Measurements from ENCODE around the gene FRMD1.

FRMD1 gene

DNA sequence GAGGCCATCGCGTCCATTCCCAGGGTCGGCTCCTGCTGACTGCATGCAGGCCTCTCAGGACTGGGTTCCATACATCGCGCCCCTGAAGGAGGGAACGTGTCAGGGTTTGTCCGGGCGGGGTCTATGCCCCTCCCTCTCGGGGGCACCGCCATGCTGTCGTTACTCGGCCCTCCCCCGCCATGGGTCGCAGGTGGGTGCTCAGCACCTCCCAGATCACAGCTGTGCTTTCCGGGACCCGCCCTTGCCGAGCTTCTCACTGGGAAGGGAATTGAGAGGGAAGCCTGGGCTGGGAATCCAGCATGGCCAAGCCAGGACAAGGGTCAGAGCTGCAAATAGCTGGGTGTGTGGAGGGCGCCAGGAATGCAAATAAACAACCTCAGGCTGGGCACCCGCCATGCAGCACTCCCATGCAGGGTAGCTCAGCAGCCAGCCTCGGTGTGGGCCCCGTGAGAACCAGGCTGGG lies at the start of gene FRMD1:
Gene FRMD1 (minus strand): TSS at position 270 of the 463 bp plus-strand sequence. CDS start 118 bp downstream, at position 152.
- DNase-seq (ENCODE audit: low spot score), result peak; percentile 20

DNA sequence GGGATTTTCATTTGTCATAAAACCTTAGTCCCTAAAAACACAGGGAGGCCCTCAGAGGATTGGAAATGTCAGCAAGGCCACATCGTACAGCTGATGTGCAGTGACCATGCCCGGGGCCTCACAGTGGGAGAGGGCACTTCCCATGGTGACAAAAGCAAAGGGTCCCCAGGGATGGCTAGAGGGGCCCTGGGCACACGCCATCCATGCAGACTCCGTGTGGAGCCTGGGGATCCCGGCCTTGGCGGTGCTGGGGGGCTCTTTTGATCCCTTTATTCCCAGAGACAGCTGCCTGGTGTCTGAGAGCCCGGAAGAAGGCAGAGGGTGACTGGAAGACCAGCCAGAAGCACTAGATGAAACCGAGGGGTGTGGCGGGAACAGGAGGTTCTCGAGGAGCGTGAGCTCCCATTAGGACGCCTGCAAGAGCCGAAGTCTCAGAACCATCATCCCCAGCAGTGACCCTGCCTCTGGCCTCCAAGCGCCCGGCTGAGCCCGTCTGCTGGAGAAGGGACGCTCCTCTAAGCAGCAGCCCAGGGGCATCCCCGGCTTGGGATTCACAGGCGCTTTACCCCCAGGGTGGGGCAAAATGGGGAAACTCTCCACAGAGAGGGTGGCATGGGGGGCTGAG lies 49.1 kb upstream of the FRMD1 start:
- no peak for DNase-seq (ENCODE audit: low spot score)

DNA sequence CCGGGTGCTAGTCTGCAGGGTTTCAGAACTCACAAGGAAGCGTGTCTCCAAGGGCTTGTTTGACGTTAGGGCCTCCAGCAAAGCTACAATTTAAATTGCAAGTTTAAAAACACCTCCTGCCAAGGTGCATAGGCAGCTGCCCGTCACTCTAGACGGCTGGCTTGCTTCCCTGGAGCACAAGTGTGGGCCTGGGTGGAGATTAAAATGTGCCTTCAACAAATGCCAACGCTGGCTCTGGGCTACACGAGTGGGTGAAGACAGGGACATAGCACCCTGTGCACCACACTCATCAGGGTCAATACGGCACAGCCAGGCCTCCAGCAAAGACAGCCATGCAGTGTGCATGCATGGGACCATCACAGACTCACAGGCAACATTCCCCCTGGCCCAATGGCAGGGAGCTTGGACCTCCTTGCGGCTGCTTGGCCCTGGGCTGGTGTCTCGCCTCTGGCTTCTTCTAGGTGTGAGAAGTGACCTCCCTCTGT lies 48.4 kb upstream of the FRMD1 start:
- no peak for DNase-seq (ENCODE audit: low spot score)

DNA sequence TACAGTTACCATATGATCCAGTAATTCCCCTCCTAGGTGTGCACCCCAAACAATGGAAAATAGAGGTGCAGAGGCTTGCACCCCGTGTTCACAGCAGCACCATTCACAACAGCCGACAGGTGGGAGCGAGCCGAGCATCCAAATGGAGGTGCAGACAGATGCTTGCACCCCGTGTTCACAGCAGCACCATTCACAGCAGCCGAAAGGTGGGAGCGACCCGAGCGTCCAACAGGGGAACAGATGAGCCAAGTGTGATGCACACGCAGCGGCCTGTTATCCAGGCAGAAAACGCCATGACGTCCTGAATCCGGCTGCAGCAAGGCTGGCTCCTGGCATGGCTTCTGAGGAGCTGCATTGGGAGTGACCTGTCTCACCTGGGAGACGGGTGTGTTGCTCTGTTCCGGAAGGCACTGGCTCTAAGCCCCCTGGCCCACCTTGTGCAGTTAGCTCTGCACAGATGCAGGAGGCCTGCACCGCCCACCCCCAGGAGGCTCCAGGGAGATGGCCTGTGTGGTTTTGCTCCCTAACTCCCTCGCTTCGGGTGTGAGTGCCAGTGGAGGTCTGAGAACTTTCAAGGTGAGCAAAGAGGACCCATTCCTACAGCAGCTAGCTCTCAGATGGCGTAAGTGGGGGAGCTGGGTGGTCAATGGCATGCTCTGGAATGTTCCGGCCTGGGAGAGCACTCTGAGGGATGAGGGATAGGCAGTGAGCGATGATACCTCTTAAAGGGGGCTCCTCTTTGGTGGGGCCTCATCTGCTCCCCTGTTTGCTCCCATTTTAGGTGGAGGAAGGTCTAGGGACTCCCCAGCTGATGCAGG lies 47.8 kb upstream of the FRMD1 start:
- no peak for DNase-seq (ENCODE audit: low spot score)

DNA sequence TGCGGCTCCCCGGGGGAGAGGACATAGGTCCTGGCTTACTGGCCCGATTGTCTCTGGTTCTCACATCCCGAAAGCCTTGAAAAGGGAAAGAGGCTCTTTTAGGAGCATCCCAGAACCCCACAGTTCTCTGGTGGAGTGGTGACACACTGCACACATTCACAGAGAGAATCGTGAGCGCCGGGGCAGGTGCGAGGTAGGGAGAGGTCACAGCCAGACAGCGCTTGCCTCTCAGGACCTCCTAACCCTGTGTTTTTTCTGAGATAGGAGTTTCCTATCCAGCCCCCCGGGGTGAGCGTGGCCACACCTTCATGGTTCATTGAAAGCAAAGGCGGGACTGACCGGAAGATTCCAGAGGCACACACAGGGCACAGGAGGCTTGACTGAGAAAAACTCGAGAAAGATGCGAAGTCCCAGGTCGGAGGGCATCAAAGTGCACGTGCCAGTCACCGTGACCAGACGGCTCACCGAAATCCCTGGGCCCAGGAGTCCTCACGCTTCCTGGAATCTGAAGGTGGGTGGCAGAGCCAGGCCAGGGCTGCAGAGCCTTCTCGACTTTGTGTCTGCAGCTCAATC lies 46.5 kb upstream of the FRMD1 start:
- no peak for DNase-seq (ENCODE audit: low spot score)

DNA sequence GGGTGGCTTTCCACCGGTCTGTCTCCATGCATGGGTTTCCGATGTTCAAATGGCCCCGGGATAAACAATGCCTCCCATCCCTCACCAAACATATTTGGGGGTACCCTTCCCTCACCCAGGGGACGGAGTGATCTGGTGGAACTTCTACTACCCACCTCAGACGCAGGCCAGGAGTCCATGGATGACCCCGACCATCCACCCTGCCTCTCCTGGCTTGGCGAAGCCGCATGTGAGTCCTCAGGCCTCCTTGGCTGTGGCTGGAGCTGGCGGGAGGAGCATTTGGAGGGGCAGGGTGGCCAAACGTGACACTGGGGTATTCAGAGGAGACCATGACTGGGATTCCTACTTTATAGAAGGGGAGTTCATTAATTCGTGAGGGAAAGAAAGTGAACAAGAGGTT lies 45.9 kb upstream of the FRMD1 start:
- no peak for DNase-seq (ENCODE audit: low spot score)

DNA sequence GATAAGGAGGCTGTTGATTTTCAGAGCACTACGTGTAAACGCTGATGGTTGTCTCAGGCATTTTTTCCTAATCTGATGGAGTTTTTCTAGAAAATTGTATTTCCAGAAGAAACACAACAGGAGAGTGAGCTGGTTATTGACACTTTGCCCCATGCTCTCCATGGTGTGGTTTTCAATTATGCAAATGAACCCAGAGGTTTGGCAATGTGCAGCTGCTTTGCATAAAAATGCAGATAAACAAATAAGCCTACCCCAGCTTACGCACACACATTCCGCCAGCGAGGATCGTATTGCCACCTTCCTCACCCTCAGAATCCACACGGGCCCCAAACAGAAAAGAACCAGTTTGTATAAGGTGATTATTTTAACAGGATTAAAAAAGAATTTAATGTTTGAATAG lies 45.1 kb upstream of the FRMD1 start:
- DNase-seq (ENCODE audit: low spot score), result no peak

DNA sequence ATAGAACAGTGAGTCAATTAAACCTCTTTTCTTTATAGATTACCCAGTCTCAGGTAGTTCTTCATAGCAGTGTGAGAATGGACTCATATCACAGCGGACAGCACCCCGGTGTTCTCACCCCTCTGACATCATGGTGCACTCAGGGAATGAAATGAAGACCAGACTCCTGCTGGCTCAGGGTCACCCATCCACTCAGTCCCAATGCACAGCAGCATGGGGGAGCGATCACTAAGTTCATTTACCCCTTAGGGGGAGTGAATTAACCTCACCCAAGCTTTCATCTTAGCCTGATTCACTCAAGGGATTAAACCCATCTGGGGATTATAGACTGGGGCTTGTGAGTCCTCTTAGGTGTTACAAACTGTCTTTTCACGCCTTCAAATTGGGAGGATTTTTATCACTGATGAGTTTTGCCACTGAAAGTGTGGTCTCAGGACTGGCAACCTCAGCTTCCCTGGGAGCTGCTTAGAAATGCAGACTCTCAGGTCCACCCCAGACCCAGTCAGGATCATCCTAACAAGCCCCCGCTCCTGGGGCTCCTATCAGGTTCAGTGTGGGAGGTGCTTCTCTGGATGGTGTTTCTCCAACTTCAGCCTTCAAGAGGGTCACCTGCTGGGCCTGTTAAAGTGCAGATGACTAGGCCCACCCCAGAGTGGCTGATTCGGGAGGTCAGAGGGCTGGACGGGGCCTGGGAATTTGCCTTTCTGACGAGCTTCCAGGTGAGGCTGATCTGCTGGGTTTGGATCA lies 44.3 kb upstream of the FRMD1 start:
- no peak for DNase-seq (ENCODE audit: low spot score)

DNA sequence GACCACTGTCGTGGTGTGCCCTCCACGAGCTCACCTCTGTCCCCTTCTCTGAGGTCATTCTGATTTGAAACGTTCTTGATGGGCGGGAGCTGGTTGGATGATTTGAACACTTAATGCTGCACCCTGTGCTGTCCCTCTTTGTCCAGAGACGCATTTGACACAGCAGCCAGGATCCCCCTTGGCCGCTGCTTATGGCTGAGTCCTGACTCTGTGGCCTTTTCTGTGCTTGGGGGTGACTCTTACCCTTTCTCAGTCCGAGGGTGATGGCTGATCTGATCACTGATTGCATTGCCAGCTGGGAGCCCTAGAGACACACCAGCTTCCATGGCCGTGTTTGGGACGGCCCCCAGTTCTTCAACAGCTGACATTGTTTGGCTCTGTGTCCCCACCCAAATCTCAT lies 43.5 kb upstream of the FRMD1 start:
- DNase-seq (ENCODE audit: low spot score), result no peak

DNA sequence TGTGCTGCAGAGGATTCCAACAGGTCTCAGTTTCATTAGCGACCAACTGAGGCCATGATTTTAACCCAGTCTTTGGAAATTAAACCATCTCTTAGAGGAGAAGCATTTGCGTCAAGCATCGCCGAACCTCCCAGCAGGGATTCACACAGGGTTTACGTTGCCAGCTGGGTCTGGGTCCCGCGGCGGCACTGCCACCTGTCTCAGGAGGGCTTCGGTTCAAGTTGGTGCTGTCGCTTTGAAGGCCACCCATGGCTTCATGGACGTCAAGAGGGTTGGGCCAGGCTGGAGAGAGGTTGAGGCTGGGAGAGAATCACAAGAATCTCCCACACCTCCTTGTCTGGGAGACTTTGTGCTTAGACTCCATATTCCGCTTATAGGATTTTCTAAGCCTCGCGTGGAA lies 43.0 kb upstream of the FRMD1 start:
- no peak for DNase-seq (ENCODE audit: low spot score)

DNA sequence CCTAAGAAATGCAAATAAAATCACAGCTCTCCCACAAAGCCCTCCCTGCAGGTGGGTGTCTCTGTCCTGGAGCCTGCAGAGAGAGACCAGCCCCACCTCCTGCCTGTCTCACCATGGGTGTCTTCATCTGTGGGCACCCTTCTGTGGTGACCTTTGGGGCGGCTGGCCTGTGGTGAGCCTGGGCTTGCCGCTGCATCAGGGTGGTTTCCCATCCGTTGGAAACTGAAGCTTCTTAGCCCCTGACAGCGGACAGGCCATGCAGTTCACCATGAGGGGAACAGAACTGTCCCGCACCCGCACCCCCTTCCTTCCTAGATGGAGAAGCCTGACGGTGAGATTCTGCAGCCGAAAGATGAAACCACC lies 42.3 kb upstream of the FRMD1 start:
- DNase-seq (ENCODE audit: low spot score), result no peak

DNA sequence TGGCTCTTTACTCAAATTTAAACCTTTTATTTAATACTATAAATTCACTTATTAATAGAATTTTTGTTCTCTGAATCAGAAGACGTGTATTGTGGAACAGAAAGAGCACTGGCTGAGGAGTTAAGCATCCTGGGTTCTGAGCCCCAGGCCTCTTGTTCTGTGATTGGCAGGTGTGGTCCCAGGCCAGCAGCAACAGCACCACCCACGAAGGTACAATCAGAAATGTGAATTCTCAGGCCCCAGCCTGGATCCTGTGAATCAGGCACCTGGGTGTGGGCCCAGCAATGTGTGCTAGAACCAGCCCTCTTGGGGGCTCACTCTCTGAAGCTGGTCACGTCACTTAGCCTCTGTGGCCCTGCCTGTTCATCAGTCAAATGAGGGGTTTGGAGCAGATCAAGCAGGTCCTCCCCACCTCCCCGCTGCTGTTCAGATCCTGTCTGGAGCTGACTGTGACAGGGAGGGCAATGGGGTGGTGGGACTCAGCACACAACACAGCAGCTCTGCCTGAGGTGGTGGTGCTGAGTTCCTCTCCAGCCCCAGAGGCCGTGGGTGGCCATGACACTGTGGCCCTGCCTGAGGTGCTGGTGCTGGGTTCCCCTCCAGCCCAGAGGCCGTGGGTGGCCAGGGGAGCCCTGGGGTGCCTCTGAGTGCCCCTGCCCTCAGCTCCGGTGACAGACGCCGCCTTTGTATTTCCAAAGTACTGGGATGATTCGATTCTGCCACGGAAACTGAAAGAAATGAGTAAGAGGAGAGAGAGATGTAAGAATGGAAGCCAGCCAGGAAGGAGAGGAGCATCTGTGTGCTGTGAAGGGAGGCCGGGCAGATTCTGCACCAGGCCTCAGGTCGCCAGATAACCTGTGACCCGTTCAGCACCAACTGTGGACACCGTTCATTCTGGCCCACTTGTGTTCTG lies 41.6 kb upstream of the FRMD1 start:
- DNase-seq (ENCODE audit: low spot score), result no peak

DNA sequence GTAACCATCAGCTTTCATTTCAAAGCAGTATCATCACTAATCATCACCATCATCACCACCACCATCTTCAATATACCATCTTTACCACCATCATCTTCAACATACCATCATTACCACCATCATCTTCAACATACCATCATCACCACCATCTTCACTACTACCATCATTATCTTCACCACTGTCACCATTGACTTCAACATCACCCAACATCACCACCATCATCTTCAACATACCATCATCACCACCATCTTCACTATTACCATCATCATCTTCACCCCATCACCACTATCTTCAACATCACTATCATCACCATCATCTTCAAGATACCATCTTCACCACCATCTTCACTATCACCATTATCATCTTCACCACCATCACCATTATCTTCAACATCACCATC lies 40.5 kb upstream of the FRMD1 start:
- DNase-seq (ENCODE audit: low spot score), result no peak

DNA sequence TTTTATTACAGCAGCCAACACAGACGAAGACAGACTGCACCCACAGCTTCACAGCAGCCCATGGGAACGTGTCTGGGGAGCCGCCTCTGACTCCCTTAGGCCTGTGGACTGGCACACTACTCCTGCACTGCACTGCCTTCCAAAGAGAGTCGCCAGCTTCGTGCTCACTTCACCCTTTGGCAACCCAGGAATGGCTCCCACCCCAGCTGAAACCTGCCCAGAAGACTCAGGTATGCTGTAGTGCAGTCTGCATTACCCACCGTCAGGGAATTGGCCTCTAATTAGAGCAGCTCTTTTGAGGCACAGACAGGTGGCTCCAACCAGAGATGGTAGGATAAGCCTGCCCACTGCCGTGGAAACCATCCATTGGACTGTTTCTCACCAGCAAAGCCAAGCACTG lies 39.9 kb upstream of the FRMD1 start:
- no peak for DNase-seq (ENCODE audit: low spot score)

DNA sequence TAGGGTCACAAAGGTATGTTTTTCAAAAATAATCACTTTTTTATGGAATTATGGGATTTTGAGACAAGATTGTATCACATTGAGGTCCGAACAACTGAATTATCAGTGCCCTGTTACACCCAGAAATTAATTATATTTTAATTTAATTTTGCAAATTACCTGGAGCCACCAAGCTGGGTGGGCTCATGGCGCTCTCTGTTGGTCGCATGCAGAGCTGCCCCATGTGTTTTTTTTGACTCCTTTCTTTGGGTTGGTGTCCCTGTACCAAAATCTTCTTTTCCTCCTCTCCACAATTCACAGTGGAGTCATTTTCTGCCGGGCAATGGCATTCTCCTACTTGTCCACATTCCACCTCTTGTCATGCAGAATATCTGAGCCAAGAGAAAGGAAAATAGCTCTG lies 38.9 kb upstream of the FRMD1 start:
- DNase-seq (ENCODE audit: low spot score), result no peak

DNA sequence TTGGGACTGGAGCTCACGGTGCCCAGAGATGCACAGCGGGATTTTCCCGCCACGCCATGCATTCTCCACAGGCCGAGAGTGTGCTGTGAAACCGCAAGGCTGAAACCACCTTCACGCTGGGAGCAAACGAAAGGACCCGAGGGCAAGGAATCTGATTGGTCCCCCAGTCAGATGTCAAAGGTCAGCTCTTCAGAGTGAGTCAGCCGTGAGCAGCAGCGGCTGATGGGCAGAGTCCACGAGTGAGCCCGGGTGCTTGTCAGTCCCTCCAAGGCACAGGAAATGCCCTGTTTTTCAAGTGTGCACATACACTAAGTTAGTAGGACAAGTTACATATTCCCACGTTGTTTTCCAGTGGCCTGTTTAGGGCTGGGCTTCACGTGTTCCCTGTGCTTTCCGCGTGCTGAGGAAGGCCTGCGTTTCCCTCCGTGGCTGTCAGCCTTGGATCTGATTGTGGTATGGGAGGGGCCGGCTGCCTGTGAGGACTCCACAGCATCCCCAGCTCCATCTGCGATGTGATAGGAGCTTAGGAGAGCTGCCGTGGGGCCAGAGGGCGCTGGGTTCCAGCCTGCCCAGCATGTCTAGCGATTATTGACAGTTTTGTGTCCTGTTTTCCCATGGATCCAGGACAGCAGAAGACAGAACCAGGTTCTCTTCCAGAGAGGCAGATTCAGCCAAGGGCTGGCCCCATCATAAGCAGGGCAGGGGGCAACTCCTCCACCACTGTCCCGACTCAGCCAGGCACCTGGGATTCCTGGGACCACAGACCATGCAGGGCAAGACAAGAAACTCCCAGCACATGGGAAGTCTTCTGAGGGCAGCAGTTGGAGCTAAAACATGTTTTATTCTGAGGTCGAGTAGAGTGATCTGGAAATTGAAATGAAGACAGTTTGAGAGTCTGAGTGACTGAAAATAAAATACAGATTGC lies 38.2 kb upstream of the FRMD1 start:
- DNase-seq (ENCODE audit: low spot score), result no peak

DNA sequence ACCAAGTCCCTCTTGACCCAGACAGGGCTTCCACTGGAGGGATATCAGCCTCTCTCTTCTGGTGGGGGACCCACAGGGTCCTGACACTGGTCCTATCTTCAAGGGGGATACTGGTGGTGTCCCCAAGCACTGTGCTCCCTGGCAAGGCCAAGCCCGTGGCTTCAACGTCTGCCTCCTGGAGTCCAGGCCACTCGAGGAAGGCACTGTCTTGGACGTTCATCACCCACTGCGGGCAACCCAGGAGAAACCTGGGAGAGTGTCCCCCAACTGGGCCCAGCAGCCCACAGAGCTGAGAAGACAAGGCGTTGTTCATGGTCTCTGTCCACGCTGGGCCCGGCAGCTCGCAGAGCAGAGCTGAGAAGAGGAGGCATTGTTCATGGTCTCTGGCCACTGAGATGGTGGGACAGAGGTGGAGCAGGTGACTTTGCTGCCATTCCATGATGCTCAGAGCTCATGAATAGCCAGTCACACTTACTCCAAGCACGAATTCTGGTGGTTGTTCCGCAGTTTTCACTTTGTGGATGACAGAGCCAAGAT lies 37.5 kb upstream of the FRMD1 start:
- DNase-seq (ENCODE audit: low spot score), result no peak

DNA sequence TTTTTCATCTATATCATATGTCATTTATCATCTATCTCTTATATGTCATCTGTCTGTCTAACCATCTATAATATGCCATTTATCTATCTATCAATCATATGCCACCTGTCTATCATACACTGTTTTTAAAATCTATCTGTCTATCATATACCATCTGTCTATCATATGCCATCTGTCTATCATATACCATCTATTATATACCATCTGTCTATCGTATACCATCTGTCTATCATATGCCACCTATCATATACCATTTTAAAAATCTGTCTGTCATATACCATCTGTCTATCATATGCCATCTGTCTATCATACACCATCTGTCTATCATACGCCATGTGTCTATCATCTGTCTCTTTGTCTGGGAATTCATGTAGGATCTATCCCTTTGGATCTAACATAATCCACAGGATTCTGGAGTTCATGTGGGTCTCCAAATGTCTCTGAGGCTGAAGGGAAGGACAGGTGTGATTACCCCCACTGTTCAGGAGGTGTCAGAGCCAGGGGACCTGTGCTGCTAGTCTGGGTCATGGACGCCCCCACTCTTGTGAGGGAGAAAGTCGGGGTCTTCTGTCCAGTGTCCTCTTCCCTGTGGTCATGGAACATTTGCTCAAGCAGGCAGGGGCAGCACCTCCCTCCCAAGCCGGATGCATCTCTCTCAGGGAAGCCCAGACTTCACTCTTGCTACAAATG lies 36.9 kb upstream of the FRMD1 start:
- DNase-seq (ENCODE audit: low spot score), result no peak

DNA sequence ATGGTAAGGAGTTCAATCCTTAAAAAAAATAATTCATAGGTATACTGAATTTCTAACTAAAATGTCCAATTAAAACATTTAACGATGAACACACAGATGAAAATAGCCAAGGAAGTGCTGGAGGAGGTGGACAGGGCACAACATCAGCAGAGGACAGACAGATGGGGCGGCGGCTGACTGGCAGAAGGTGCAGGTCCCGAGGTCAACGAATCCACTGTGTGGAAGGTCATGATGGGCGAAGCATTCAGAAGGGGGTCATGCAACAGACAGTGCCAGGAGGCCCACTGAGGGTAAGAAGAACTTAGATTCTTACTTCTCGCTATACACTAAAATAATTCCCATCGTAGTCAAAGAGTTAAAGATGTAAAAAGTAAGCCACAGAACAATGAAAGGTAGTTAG lies 34.2 kb upstream of the FRMD1 start:
- DNase-seq (ENCODE audit: low spot score), result no peak

DNA sequence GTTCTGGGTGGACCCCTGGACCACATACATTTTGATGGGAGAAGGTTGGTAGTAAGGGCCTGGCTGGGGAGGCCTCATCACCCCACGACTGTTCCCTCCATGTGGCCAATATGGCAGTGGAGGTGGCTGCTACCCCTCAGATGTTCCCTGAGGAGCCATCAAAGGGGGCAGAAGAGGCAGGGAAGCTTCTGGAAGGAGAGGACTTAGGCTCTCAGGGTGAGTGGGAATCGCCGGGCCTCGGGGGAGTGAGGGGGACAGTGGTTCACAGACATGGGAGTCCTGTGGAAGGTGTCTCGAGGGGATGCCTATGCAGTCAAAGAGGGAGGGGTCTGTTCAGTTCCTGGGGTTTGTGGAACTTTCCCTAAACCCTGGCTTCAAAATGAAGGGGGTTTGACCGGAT lies 32.9 kb upstream of the FRMD1 start:
- no peak for DNase-seq (ENCODE audit: low spot score)

Measured in SW480 (cell line).